ENCODE data around the gene PAFAH2. TPM values are rescaled to one million over a fixed set of nuclear protein-coding genes. Genes with fewer than 3 reads are reported as not detected.

PAFAH2 gene
- total and polyA plus RNA-seq, 2 of the 13 experiments (the other 11 are each of a cell fraction or from before 2014, with no cell fraction given): 6.9 to 9.4 TPM

GRCh38 chr1:25991937-25992688 lies 5.8 kb downstream of the PAFAH2 start:
- Histone ChIP-seq H3K4me3 (replicated peaks in 1 of 3; ENCODE audit: insufficient read depth in 1 of 3, low read depth in 2 of 3, low read length in 3 of 3) (no peak overlapping the region), H3K9me3 (ENCODE audit: low read length) (no peaks in the 10 kb centered on the region), H3K36me3 (replicated peaks in 1 of 2; ENCODE audit: control insufficient read depth in 1 of 2, insufficient read depth in 2 of 2, low read length in 2 of 2) (peaks cover 9 to 10% of the 10 kb centered on the region in 2 experiments; a peak in 4 of 5 replicates), H3K4me2 (ENCODE audit: low read depth, low read length) (no peak overlapping the region), H3K27me3 (ENCODE audit: control insufficient read depth in 1 of 2, insufficient read depth in 2 of 2, low read length in 2 of 2) (no peaks in the 10 kb centered on the region), H3K9ac (ENCODE audit: insufficient read depth, low read depth, low read length) (no peak overlapping the region), H3K27ac (ENCODE audit: extremely low read length, insufficient read depth, low read length) (no peak overlapping the region), H2AFZ (ENCODE audit: low read length) (no peak overlapping the region), H4K20me1 (ENCODE audit: insufficient read depth, low read length) (no peaks in the 10 kb centered on the region), H3K79me2 (ENCODE audit: insufficient read depth, low read length) (no peaks in the 10 kb centered on the region), H3K4me1 (ENCODE audit: insufficient read depth, low read length) (peaks cover 9% of the 10 kb centered on the region)
- ATAC-seq (no peak), FAIRE-seq (no peak), DNase-seq (ENCODE audit: low spot score) (peak; percentile 18)
- POLR2A ChIA-PET: no interaction called here
- WGBS (ENCODE audit: low lambda C conversion rate): 88% methylated on average over 5 of the region's 5 CpGs
- in situ Hi-C loops (cut with HindIII; ENCODE audit: extremely low pct_ligation_motif_present, low pct_unique_long_range_greater_than_20kb): loop anchor here (10.0 kb wide), 1 partner anchor 167 kb away; no protein-coding TSS in a partner anchor
- 0 out of 2 replicates have a peak, but pooled peaks have one; percentile 33 for TF ChIP-seq ZNF263 (CRISPR knock-in tag; IDR thresholded peaks at IDR 0.05)
- TF ChIP-seq, protein P1, sequence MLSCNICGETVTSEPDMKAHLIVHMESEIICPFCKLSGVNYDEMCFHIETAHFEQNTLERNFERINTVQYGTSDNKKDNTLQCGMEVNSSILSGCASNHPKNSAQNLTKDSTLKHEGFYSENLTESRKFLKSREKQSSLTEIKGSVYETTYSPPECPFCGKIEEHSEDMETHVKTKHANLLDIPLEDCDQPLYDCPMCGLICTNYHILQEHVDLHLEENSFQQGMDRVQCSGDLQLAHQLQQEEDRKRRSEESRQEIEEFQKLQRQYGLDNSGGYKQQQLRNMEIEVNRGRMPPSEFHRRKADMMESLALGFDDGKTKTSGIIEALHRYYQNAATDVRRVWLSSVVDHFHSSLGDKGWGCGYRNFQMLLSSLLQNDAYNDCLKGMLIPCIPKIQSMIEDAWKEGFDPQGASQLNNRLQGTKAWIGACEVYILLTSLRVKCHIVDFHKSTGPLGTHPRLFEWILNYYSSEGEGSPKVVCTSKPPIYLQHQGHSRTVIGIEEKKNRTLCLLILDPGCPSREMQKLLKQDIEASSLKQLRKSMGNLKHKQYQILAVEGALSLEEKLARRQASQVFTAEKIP (CRISPR knock-in tag; IDR thresholded peaks at IDR 0.05; ENCODE audit: borderline replicate concordance): no peak
- no TSS peak for BruUV-seq (replicated peaks)
- intact Hi-C loops (cut with micrococcal nuclease; ENCODE audit: unreplicated experiment): no loop called here
- CTCF ChIA-PET (ENCODE audit: low intra/inter-chr PET ratio, low total read pairs): no interaction called here

DNA sequence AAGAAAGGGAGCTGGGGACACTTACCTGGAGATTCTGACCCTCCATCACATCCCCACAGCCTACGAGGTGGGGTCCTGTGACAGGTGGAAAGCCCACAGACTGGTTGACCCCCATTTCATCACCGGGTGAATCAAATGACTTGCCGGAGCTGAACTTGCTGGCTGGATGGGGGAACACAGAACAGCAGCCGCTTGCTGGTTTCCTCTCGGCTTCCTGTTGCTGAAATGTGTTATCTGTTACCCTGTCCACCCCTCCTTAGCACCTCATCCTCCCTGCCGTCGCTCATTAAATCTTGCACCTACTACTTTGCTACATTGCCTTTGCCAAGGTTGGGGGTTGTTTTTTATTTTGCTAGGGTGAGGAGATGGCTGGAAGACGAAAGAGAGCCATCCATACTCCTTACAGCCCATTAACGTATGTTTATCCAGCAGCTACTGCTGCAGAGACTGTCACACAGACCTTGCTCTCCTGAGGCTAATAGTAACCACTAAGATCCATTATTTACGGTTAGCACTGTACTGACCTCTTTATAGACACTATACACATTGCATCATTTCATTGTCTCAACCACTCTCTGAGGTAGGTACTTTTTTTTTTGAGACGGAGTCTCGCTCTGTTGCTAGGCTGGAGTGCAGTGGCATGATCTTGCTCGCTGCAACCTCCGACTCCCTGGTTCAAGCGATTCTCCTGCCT lies 7.0 kb downstream of the PAFAH2 start:
- DNase-seq (ENCODE audit: low spot score) (no peak), FAIRE-seq (no peak), ATAC-seq (no peak)
- in situ Hi-C loops (cut with HindIII; ENCODE audit: extremely low pct_ligation_motif_present, low pct_unique_long_range_greater_than_20kb): loop anchor here (10.0 kb wide), 1 partner anchor 166 kb away; no protein-coding TSS in a partner anchor
- no peak overlapping the region for H3K27ac ChIP-seq (ENCODE audit: extremely low read length, insufficient read depth, low read length)
- H3K27me3 ChIP-seq (ENCODE audit: control insufficient read depth in 1 of 2, insufficient read depth in 2 of 2, low read length in 2 of 2): no peaks in the 10 kb centered on the region
- H3K36me3 ChIP-seq (replicated peaks in 1 of 2; ENCODE audit: control insufficient read depth in 1 of 2, insufficient read depth in 2 of 2, low read length in 2 of 2): peaks cover 10 to 15% of the 10 kb centered on the region in 2 experiments
- no peaks in the 10 kb centered on the region for H3K9me3 ChIP-seq (ENCODE audit: low read length)
- H3K79me2 ChIP-seq (ENCODE audit: insufficient read depth, low read length): no peaks in the 10 kb centered on the region
- H3K9ac ChIP-seq (ENCODE audit: insufficient read depth, low read depth, low read length): no peak overlapping the region
- no peak overlapping the region for H3K4me3 ChIP-seq (replicated peaks in 1 of 3; ENCODE audit: insufficient read depth in 1 of 3, low read depth in 2 of 3, low read length in 3 of 3)
- H3K4me1 ChIP-seq (ENCODE audit: insufficient read depth, low read length): no peaks in the 10 kb centered on the region
- TF ChIP-seq ZNF530 (CRISPR knock-in tag; IDR thresholded peaks at IDR 0.05; ENCODE audit: low read depth) (no peak), ATAD3A (CRISPR knock-in tag; IDR thresholded peaks at IDR 0.05) (no peak), ZSCAN22 (CRISPR knock-in tag; IDR thresholded peaks at IDR 0.05) (no peak), KLF11 (CRISPR knock-in tag; IDR thresholded peaks at IDR 0.05) (no peak), ZNF563 (CRISPR knock-in tag; IDR thresholded peaks at IDR 0.05) (no peak), SNAI1 (CRISPR knock-in tag; IDR thresholded peaks at IDR 0.05; ENCODE audit: borderline replicate concordance) (no peak), FOXO1 (CRISPR knock-in tag; IDR thresholded peaks at IDR 0.05) (no peak), MIER2 (CRISPR knock-in tag; IDR thresholded peaks at IDR 0.05) (no peak), AKAP8 (CRISPR knock-in tag; IDR thresholded peaks at IDR 0.05) (no peak), PAX8 (CRISPR knock-in tag; IDR thresholded peaks at IDR 0.05; ENCODE audit: borderline replicate concordance) (no peak), GTF2F1 (IDR thresholded peaks at IDR 0.05; ENCODE audit: low read length) (no peak)
- TF ChIP-seq, protein P2, sequence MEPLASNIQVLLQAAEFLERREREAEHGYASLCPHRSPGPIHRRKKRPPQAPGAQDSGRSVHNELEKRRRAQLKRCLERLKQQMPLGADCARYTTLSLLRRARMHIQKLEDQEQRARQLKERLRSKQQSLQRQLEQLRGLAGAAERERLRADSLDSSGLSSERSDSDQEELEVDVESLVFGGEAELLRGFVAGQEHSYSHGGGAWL (CRISPR knock-in tag; IDR thresholded peaks at IDR 0.05): no peak
- WGBS (ENCODE audit: low lambda C conversion rate): 91% methylated on average over 11 of the region's 15 CpGs
- BruUV-seq (replicated peaks): no TSS peak
- H3K4me2 ChIP-seq (ENCODE audit: low read depth, low read length): no peak overlapping the region
- CTCF ChIA-PET (ENCODE audit: low intra/inter-chr PET ratio, low total read pairs): no interaction called here
- no peaks in the 10 kb centered on the region for H4K20me1 ChIP-seq (ENCODE audit: insufficient read depth, low read length)
- POLR2A ChIA-PET: no interaction called here
- H2AFZ ChIP-seq (ENCODE audit: low read length): no peak overlapping the region
- intact Hi-C loops (cut with micrococcal nuclease; ENCODE audit: unreplicated experiment): no loop called here
